H1 (cell line): Measurements from ENCODE around the gene PRAMEF20. TPM values are rescaled to one million over a fixed set of nuclear protein-coding genes. Genes with fewer than 3 reads are reported as not detected.

ENCODE experiments used
- ATF3 ChIP-seq: IDR thresholded peaks from 2 replicates; pipeline ENCODE4 v1.6.1; 2011; ENCODE audit warnings: low read depth, mild to moderate bottlenecking, low read length; ENCODE audit not compliant: insufficient read depth
- CEBPB ChIP-seq: IDR thresholded peaks from 2 replicates; pipeline ENCODE4 v1.6.1; 2012; ENCODE audit warnings: low read depth, low read length
- CHD7 ChIP-seq: fragments of 300-600 bp; sonication (generic); IDR thresholded peaks from 2 replicates; pipeline ENCODE4 v1.7.1; 2012; ENCODE audit warnings: low read length, moderate library complexity, mild to moderate bottlenecking, inconsistent platforms; ENCODE audit not compliant: insufficient replicate concordance
- JUN ChIP-seq: IDR thresholded peaks from 2 replicates; pipeline ENCODE4 v1.6.1; 2011; ENCODE audit warnings: low read depth, mild to moderate bottlenecking, improper control_type of control experiment, low read length
- KDM1A ChIP-seq: fragments of 200-600, 300-600 bp; sonication (generic); IDR thresholded peaks from 2 replicates; pipeline ENCODE4 v1.7.1; 2016; ENCODE audit warnings: mild to moderate bottlenecking, low read length, borderline replicate concordance
- NANOG ChIP-seq: IDR thresholded peaks from 2 replicates; pipeline ENCODE4 v1.6.1; 2011; ENCODE audit warnings: low read length, low read depth, mild to moderate bottlenecking, inconsistent platforms; ENCODE audit not compliant: insufficient read depth, poor library complexity, severe bottlenecking
- NRF1 ChIP-seq: IDR thresholded peaks from 2 replicates; pipeline ENCODE4 v1.6.1; 2011; ENCODE audit warnings: mild to moderate bottlenecking, low read depth, low read length, improper control_type of control experiment
- SIN3A ChIP-seq, 2 experiments: IDR thresholded peaks in 1 of 2; conservative IDR thresholded peaks in 1 of 2; 2 replicates each; pipeline ENCODE4 v1.6.1; 2011 to 2012; ENCODE audit warnings: low read length in 2 of 2, improper control_type of control experiment in 1 of 2, low read depth in 1 of 2, mild to moderate bottlenecking in 1 of 2
- SP1 ChIP-seq: IDR thresholded peaks from 2 replicates; pipeline ENCODE4 v1.6.1; 2011; ENCODE audit warnings: low read depth, low read length
- USF2 ChIP-seq: IDR thresholded peaks from 2 replicates; pipeline ENCODE4 v1.6.1; 2011; ENCODE audit warnings: low read length, improper control_type of control experiment
- polyA plus RNA-seq, 7 experiments: library from polyadenylated mRNA; depleted of rRNA in 3 of 7; stranded (reverse) in 5 of 7; unstranded in 2 of 7; fragments of >200 nt in 5 of 7; fragments of 200-250 nt in 2 of 7; gene quantifications; 1 replicate in 5 of 7; 2 replicates in 1 of 7; 4 replicates in 1 of 7; pipeline versions ENCODE4 v1.2.1 to v1.2.3, GENCODE V29; 2011 to 2013; ENCODE audit warnings: missing spikeins in 2 of 7, mixed read lengths in 2 of 7
- total RNA-seq: library from RNA; stranded (reverse); fragmentation: NEBNext Ultra II Directional; extraction: Animal tissue kit (Norgen Biotek cat#: 25700); gene quantifications from 2 replicates; pipeline ENCODE4 v1.2.1, GENCODE V29; 2021

The PRAMEF20 gene
- total and polyA plus RNA-seq, 2 of the 8 experiments (the other 6 are each of a cell fraction or from before 2014, with no cell fraction given) = not detected

GRCh38 chr1:13407811-13408210 lies 2.4 kb upstream of the PRAMEF20 start (continued):
- no peak for TF ChIP-seq CHD7
- TF ChIP-seq USF2 = no peak
- no peak for TF ChIP-seq NANOG
- no peak for TF ChIP-seq KDM1A
- no peak for TF ChIP-seq SP1
- TF ChIP-seq NRF1 = no peak
- TF ChIP-seq CEBPB = no peak
- TF ChIP-seq ATF3 = no peak
- no peak for TF ChIP-seq SIN3A (conservative IDR thresholded peaks at IDR 0.05 in 1 of 2, IDR thresholded peaks at IDR 0.05 in 1 of 2; ENCODE audit: low read depth in 1 of 2, low read length in 2 of 2)
- TF ChIP-seq JUN = no peak
